ENCODE data around the gene MAD1L1.
"Not testable (repeated sequence)": the region's sequence is repeated elsewhere in the genome, so short reads cannot be mapped to it uniquely, and the experiment has no call there.

MAD1L1 gene

DNA sequence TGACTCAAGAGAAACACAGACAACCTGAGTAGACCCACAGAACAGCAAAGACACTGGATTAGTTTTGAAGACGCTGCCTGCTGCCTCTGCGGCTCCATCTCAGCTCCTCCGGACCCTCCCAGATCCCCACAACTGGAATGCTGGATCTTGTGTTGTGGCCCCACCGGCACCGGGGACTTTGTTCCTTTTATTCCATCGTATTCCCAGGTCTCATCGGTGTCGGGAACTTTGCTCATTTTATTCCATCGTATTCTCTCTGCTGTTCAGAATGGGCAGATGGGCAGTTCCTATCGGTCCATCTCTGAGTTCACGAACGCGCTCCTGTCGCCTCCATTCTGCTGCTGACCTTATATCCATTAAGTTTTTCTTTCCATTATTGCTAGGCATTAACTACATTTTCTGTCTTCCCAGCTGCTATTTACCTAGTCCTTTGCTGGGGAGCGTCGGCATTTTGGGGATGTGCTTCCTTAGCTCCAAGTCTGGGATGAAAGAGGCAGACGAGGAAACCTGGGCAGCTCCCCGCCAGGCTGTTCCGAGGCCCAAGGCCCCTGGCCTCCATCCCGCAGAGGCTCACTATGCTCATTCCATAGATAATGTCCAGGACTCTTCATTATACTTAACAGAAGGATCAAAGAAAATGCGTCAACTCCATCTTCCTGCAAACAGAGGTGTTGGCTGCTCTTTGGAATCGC, 192.4 kb downstream of the MAD1L1 start:
- 97% methylated on average over 20 of the region's 22 CpGs for WGBS (ENCODE audit: insufficient coverage)
- no peak for DNase-seq
- H3K27ac ChIP-seq (ENCODE audit: insufficient read depth in 1 of 2, low read depth in 1 of 2, low read length in 2 of 2, poor library complexity in 1 of 2, severe bottlenecking in 2 of 2), result no peak overlapping the region
- peaks cover 0 to 7% (median 0%) of the 10 kb centered on the region in 5 experiments for H3K9me3 ChIP-seq (ENCODE audit: control extremely low read depth in 1 of 5, control insufficient read depth in 4 of 5, insufficient read depth in 2 of 5, low read depth in 1 of 5, low read length in 4 of 5)
- H3K36me3 ChIP-seq (ENCODE audit: control insufficient read depth in 4 of 4, insufficient read depth in 4 of 4, low read length in 3 of 4), result peaks cover 0 to 21% (median 6%) of the 10 kb centered on the region in 4 experiments
- ChIA-PET POLR2A (interaction anchor here (0.7 kb wide), 1 partner anchor 22 kb away, joined by 3 read pairs; no protein-coding TSS in a partner anchor), CTCF (interaction anchor here (0.7 to 2.1 kb wide), 5 partner anchors 9 to 17 kb away, joined by 3 to 6 read pairs (median 4); no protein-coding TSS in a partner anchor)
- H3K4me1 ChIP-seq (ENCODE audit: control extremely low read depth in 1 of 4, control insufficient read depth in 4 of 4, insufficient read depth in 4 of 4, low read length in 3 of 4), result peaks cover 5 to 37% (median 14%) of the 10 kb centered on the region in 4 experiments
- no peaks in the 10 kb centered on the region for H3K27me3 ChIP-seq (replicated peaks in 2 of 5; ENCODE audit: control insufficient read depth in 4 of 5, insufficient read depth in 5 of 5, low read length in 4 of 5)
- no peak overlapping the region for H3K4me3 ChIP-seq (ENCODE audit: control insufficient read depth in 1 of 7, extremely low read depth in 1 of 7, insufficient read depth in 4 of 7, low read depth in 2 of 7, low read length in 6 of 7)

DNA sequence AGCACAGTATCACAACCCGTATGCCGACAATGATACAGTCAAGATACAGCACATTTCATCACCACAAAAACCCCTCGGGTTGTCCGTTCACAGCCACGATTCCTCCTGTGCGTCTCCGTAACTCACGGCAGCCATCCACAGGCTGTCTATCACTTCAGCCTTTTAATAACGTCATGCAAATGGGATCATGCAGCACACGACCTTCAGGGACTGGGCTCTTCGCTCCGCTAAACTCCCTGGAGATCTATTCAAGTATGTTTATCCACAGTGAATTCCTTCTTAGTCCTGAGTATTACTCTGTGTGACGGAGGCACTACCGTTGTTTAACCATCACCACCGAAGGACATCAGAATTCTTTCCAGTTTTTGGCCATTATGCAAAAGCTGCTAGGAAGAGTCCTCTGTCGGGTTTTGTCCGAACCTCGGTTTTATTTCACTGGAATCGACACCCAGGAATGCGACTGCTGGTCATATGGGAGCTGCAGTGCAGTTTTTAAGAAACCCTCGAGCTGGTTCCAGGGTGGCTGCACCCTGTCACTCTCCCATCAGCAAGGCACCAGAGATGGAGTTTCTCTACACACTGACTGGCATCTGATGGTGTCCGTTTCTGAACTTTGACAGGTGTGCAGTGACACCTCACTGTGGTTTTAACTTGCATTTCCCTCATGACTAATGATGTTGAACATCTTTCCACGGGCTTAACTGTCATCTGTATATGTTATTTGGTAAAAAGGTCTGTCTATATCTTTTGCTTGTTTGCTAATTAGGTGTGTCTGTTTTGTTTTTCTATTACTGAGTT, 193.6 kb downstream of the MAD1L1 start:
- CTCF ChIA-PET, result interaction anchor here (1.2 to 2.1 kb wide), 3 partner anchors 14 to 19 kb away, joined by 3 to 6 read pairs (median 5); no protein-coding TSS in a partner anchor
- Histone ChIP-seq H3K9me3 (ENCODE audit: control extremely low read depth in 1 of 5, control insufficient read depth in 4 of 5, insufficient read depth in 2 of 5, low read depth in 1 of 5, low read length in 4 of 5) (peaks cover 0 to 7% (median 0%) of the 10 kb centered on the region in 5 experiments), H3K4me3 (ENCODE audit: control insufficient read depth in 1 of 7, extremely low read depth in 1 of 7, insufficient read depth in 4 of 7, low read depth in 2 of 7, low read length in 6 of 7) (no peak overlapping the region), H3K4me1 (ENCODE audit: control extremely low read depth in 1 of 4, control insufficient read depth in 4 of 4, insufficient read depth in 4 of 4, low read length in 3 of 4) (peaks cover 5 to 37% (median 14%) of the 10 kb centered on the region in 4 experiments), H3K27me3 (replicated peaks in 2 of 5; ENCODE audit: control insufficient read depth in 4 of 5, insufficient read depth in 5 of 5, low read length in 4 of 5) (no peaks in the 10 kb centered on the region), H3K36me3 (ENCODE audit: control insufficient read depth in 4 of 4, insufficient read depth in 4 of 4, low read length in 3 of 4) (peaks cover 0 to 16% (median 6%) of the 10 kb centered on the region in 4 experiments), H3K27ac (ENCODE audit: insufficient read depth in 1 of 2, low read depth in 1 of 2, low read length in 2 of 2, poor library complexity in 1 of 2, severe bottlenecking in 2 of 2) (no peak overlapping the region)
- WGBS (ENCODE audit: insufficient coverage), result 95% methylated on average over 22 of the region's 23 CpGs
- POLR2A ChIA-PET, result interaction anchor here (0.5 kb wide), 1 partner anchor 18 kb away, joined by 3 read pairs; no protein-coding TSS in a partner anchor
- DNase-seq, result no peak

DNA sequence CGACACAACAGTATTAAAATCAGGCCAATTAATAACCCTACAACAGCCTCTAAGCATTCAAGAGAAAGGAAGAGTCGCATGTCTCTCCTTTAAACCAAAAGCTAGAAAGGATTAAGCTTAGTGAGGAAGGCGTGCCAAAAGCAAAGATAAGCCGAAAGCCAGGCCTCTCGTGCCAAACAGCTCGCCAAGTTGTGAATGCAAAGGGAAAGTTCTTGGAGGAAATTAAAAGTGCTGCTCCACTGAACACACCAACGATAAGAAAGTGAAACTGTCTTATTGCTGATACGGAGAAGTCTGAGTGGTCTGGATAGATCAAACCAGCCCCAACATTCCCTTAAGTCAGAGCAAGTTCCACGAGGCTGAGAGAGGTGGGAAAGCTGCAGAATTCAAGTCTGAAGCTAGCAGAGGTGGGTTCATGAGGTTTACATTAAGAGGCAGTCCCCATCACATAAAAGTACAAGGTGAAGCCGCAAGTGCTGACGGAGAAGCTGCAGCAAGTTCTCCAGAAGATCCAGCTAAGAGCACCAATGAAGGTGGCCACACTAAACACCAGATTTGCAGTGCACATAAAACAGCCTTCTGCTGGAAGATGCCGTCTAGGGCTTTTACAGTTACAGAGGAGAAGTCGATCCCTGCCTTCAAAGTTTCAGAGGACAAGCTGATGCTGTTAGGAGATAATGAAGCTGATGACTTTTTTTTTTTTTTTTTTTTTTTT, 194.8 kb downstream of the MAD1L1 start:
- Histone ChIP-seq H3K4me3 (ENCODE audit: control insufficient read depth in 1 of 7, extremely low read depth in 1 of 7, insufficient read depth in 4 of 7, low read depth in 2 of 7, low read length in 6 of 7) (peak overlapping the region in 6 of 7 experiments; percentile 4 to 82 (median 40)), H3K9me3 (ENCODE audit: control extremely low read depth in 1 of 5, control insufficient read depth in 4 of 5, insufficient read depth in 2 of 5, low read depth in 1 of 5, low read length in 4 of 5) (peaks cover 0 to 5% (median 0%) of the 10 kb centered on the region in 5 experiments), H3K36me3 (ENCODE audit: control insufficient read depth in 4 of 4, insufficient read depth in 4 of 4, low read length in 3 of 4) (peaks cover 0 to 5% (median 3%) of the 10 kb centered on the region in 4 experiments), H3K27me3 (replicated peaks in 2 of 5; ENCODE audit: control insufficient read depth in 4 of 5, insufficient read depth in 5 of 5, low read length in 4 of 5) (no peaks in the 10 kb centered on the region), H3K4me1 (ENCODE audit: control extremely low read depth in 1 of 4, control insufficient read depth in 4 of 4, insufficient read depth in 4 of 4, low read length in 3 of 4) (peaks cover 5 to 37% (median 14%) of the 10 kb centered on the region in 4 experiments), H3K27ac (ENCODE audit: insufficient read depth in 1 of 2, low read depth in 1 of 2, low read length in 2 of 2, poor library complexity in 1 of 2, severe bottlenecking in 2 of 2) (peak overlapping the region in 1 of 2 experiments; percentile 59)
- DNase-seq, result peak; percentile 48 to 77 (median 66)
- ChIA-PET POLR2A (interaction anchor here (0.6 kb wide), 1 partner anchor 154 kb away, joined by 3 read pairs; no protein-coding TSS in a partner anchor), CTCF (interaction anchor here (1.2 to 1.6 kb wide), 4 partner anchors 9 to 30 kb away, joined by 3 to 7 read pairs (median 4); no protein-coding TSS in a partner anchor)
- WGBS (ENCODE audit: insufficient coverage), result 26% methylated on average over 7 of the region's 13 CpGs

DNA sequence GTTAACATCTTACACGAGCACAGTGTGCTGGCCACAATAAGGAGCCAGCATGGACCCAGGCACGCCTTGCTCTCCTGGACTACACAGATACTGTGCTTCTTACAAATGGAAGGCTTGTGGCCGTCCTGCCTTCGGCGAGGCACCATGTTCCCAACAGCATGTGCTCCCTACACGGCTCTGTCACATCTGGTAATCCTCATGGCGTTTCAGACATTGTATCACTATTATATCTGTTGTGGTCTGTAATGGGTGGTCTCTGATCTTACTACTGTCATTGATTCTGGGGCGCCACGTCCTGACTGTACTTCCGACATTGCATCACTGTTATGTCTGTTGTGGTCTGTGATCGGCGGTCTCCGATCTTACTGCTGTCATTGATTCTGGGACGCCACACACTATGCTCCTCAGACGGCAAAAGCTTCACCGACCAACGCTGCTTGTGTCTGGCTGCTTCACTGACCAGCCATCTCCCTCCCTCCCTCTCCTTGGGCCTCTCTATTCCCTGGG, 195.4 kb downstream of the MAD1L1 start:
- H3K4me3 ChIP-seq (ENCODE audit: control insufficient read depth in 1 of 7, extremely low read depth in 1 of 7, insufficient read depth in 4 of 7, low read depth in 2 of 7, low read length in 6 of 7), result peak overlapping the region in 2 of 7 experiments; percentile 69 to 82
- 91% methylated on average over 15 of the region's 17 CpGs for whole genome bisulfite sequencing (ENCODE audit: insufficient coverage)
- DNase-seq, result peak in 1 of 3 donors; percentile 30
- POLR2A ChIA-PET, result interaction anchor here (0.6 kb wide), 1 partner anchor 153 kb away, joined by 3 read pairs; no protein-coding TSS in a partner anchor
- peaks cover 5 to 43% (median 20%) of the 10 kb centered on the region in 4 experiments for H3K4me1 ChIP-seq (ENCODE audit: control extremely low read depth in 1 of 4, control insufficient read depth in 4 of 4, insufficient read depth in 4 of 4, low read length in 3 of 4)
- H3K27me3 ChIP-seq (replicated peaks in 2 of 5; ENCODE audit: control insufficient read depth in 4 of 5, insufficient read depth in 5 of 5, low read length in 4 of 5), result no peaks in the 10 kb centered on the region
- peak overlapping the region in 1 of 2 experiments; percentile 59 for H3K27ac ChIP-seq (ENCODE audit: insufficient read depth in 1 of 2, low read depth in 1 of 2, low read length in 2 of 2, poor library complexity in 1 of 2, severe bottlenecking in 2 of 2)
- H3K36me3 ChIP-seq (ENCODE audit: control insufficient read depth in 4 of 4, insufficient read depth in 4 of 4, low read length in 3 of 4), result peaks cover 0 to 3% (median 0%) of the 10 kb centered on the region in 4 experiments
- CTCF ChIA-PET, result interaction anchor here (0.8 to 1.6 kb wide), 7 partner anchors 9 to 29 kb away, joined by 3 to 7 read pairs (median 4); no protein-coding TSS in a partner anchor
- no peaks in the 10 kb centered on the region for H3K9me3 ChIP-seq (ENCODE audit: control extremely low read depth in 1 of 5, control insufficient read depth in 4 of 5, insufficient read depth in 2 of 5, low read depth in 1 of 5, low read length in 4 of 5)

DNA sequence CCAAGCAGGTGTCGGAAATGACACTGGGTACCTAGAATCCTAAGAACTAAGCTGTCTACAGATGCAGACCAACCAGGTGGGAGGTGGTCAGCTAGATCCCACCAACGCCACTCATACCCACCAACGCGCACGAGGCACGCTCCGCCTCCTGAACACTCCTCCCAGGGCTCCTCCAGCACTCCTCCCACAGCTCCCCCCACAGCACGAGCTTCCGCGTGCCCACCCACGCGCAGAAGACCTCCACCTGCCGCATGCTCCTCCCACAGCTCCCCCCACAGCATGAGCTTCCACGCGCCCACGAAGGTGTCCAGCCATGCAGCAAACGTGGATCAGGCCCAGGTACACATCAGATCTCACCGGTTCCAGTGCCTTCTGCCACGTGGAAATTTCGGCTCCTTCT, 196.0 kb downstream of the MAD1L1 start:
- Histone ChIP-seq H3K9me3 (ENCODE audit: control extremely low read depth in 1 of 5, control insufficient read depth in 4 of 5, insufficient read depth in 2 of 5, low read depth in 1 of 5, low read length in 4 of 5) (no peaks in the 10 kb centered on the region), H3K27me3 (replicated peaks in 2 of 5; ENCODE audit: control insufficient read depth in 4 of 5, insufficient read depth in 5 of 5, low read length in 4 of 5) (no peaks in the 10 kb centered on the region), H3K4me3 (ENCODE audit: control insufficient read depth in 1 of 7, extremely low read depth in 1 of 7, insufficient read depth in 4 of 7, low read depth in 2 of 7, low read length in 6 of 7) (no peak overlapping the region), H3K36me3 (ENCODE audit: control insufficient read depth in 4 of 4, insufficient read depth in 4 of 4, low read length in 3 of 4) (no peaks in the 10 kb centered on the region), H3K27ac (ENCODE audit: insufficient read depth in 1 of 2, low read depth in 1 of 2, low read length in 2 of 2, poor library complexity in 1 of 2, severe bottlenecking in 2 of 2) (no peak overlapping the region), H3K4me1 (ENCODE audit: control extremely low read depth in 1 of 4, control insufficient read depth in 4 of 4, insufficient read depth in 4 of 4, low read length in 3 of 4) (peaks cover 5 to 46% (median 21%) of the 10 kb centered on the region in 4 experiments)
- 98% methylated on average over 15 of the region's 20 CpGs for WGBS (ENCODE audit: insufficient coverage)
- POLR2A ChIA-PET, result no interaction called here
- CTCF ChIA-PET, result interaction anchor here (0.8 to 1.6 kb wide), 4 partner anchors 8 to 12 kb away, joined by 3 to 7 read pairs (median 4); no protein-coding TSS in a partner anchor
- no peak for DNase-seq

DNA sequence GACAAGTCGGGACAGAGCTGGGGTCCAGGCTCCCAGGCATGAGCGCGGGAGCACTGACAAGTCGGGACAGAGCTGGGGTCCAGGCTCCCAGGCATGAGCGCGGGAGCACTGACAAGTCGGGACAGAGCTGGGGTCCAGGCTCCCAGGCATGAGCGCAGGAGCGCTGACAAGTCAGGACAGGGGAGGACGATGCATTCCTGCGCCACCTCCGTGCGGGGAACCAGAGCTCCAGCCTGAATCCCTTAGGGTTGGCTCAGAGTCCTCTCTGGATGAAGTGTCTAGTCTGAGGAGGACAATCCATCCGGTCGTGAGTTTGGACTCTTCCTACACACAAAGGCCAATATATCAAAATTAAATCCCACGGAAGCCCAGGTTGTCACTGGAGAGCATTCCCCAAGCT, 196.5 kb downstream of the MAD1L1 start:
- POLR2A ChIA-PET; H3K27ac ChIP-seq (ENCODE audit: insufficient read depth in 1 of 2, low read depth in 1 of 2, low read length in 2 of 2, poor library complexity in 1 of 2, severe bottlenecking in 2 of 2); DNase-seq; H3K27me3 ChIP-seq (replicated peaks in 2 of 5; ENCODE audit: control insufficient read depth in 4 of 5, insufficient read depth in 5 of 5, low read length in 4 of 5); H3K9me3 ChIP-seq (ENCODE audit: control extremely low read depth in 1 of 5, control insufficient read depth in 4 of 5, insufficient read depth in 2 of 5, low read depth in 1 of 5, low read length in 4 of 5); H3K4me3 ChIP-seq (ENCODE audit: control insufficient read depth in 1 of 7, extremely low read depth in 1 of 7, insufficient read depth in 4 of 7, low read depth in 2 of 7, low read length in 6 of 7); H3K36me3 ChIP-seq (ENCODE audit: control insufficient read depth in 4 of 4, insufficient read depth in 4 of 4, low read length in 3 of 4): not testable (repeated sequence)
- peaks cover 5 to 46% (median 23%) of the 10 kb centered on the region in 4 experiments for H3K4me1 ChIP-seq (ENCODE audit: control extremely low read depth in 1 of 4, control insufficient read depth in 4 of 4, insufficient read depth in 4 of 4, low read length in 3 of 4)
- 100% methylated on average over 5 of the region's 16 CpGs for whole genome bisulfite sequencing (ENCODE audit: insufficient coverage)
- CTCF ChIA-PET, result interaction anchor here (0.8 to 1.6 kb wide), 4 partner anchors 8 to 11 kb away, joined by 3 to 7 read pairs (median 4); no protein-coding TSS in a partner anchor

All from common myeloid progenitor, CD34-positive (primary cell).